DMS 273 (cell line): Measurements from ENCODE around the gene NTSR1.

Experiments used
- DNase-seq: peaks from one replicate; lab custom pipeline; 2025; ENCODE audit not compliant: unreplicated experiment; lab: John Stamatoyannopoulos, UW

NTSR1 gene

DNA sequence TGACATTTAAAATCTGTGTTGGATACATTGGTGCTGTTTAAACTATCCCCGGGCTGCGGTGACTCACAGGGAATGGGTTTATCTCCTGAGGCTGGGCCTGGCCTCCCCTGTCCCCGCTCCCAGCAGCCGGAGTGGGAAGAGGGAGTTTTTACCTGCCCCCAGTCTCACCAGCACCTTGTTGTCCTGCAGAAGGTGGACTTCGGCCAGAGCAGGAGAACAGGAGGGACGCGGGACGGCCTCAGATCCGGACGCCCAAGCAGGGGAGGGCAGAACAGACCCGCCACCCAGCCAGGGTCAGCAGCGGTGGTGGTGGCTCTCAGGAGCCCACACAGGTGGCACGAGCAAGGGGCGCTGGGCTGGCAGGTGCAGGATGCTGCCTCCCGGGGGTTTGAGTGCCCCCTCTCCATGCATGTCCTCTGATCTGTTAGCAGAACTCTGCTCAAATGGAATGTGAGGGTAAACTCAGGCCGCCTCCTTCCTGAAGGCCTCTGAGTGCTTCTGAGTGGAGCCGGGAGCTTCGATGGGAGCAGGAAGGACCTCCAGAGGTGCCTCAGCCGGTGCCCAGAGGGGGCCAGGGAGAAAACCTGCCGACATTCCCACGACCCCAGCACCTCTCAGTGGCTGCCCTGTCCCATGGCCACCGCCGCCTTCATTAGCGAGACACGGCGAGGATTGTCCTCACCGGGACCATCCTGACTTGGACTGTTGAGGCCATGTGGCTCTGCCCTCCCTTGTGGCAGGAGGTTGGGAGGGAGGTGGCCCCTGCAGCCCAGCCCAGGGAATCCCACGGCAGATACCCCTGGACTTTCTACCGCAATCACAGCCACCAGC lies 44.2 kb downstream of the NTSR1 start:
- no peak for DNase-seq

DNA sequence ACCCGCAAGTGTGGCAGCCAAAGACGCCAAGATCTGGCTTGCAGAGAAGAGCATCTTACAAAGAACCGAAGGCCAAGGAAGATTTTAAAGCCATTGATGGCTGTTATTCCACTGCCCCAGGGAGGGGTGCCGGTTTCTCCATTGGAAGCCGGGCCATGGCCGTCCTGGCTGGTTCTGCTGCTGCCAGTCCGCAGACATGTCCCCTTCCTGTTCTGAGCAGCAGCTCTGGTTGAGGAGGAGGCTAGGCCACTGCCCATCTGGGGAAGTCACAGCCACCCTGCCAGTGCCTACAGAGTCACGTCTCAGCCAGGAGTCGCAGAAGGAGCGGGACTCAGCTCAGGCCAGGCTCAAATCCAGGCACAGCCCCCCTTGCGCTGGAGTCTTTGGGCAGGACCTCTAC lies 45.0 kb downstream of the NTSR1 start:
- no peak for DNase-seq

DNA sequence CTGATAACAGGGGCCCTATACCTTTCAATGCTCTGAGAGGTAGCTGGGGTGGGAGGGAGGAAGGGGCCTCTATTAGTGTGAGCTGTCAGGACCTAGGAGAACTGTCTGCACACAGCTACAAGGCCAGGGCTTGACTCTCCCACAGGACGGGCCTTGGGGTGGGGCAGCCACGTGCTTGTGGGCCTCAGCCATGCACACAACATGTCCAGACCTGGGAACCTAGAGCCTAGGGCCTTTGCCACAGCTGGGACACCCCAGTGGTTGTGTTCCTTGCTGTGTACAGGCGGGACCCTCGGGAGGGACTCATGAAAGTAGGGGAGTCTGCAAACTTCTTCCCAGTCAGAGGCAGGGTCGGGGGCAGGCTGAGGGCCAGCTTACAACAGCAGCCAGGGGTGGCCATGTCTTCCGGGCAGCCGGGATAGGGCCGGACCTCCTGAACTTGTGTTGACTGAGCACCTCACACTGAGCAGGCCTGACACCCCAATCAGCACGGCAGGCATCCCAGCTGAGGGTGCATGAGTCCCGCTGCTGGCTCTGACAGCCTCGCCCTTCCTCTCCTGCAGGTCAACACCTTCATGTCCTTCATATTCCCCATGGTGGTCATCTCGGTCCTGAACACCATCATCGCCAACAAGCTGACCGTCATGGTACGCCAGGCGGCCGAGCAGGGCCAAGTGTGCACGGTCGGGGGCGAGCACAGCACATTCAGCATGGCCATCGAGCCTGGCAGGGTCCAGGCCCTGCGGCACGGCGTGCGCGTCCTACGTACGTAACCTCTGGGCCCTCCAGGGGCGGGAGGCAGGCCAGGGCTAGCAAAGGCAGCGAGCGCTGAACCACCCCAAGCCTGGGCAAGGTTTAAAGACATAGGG lies 45.7 kb downstream of the NTSR1 start:
- DNase-seq = no peak

DNA sequence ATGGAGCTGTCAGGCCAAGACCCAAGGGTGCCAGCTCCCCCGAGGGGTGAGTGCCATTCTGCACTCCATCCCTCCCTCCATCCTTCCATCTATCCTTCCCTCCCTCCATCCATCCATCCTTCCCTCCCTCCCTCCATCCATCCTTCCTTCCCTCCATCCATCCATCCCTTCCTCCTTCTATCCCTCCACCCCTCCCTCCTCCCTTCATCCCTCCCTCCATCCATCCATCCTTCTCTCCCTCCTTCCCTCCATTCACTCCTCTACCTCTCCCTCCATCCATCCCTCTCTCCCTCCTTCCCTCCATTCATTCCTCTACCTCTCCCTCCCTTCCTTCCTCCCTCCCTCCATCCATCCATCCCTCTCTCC lies 46.3 kb downstream of the NTSR1 start:
- no peak for DNase-seq

DNA sequence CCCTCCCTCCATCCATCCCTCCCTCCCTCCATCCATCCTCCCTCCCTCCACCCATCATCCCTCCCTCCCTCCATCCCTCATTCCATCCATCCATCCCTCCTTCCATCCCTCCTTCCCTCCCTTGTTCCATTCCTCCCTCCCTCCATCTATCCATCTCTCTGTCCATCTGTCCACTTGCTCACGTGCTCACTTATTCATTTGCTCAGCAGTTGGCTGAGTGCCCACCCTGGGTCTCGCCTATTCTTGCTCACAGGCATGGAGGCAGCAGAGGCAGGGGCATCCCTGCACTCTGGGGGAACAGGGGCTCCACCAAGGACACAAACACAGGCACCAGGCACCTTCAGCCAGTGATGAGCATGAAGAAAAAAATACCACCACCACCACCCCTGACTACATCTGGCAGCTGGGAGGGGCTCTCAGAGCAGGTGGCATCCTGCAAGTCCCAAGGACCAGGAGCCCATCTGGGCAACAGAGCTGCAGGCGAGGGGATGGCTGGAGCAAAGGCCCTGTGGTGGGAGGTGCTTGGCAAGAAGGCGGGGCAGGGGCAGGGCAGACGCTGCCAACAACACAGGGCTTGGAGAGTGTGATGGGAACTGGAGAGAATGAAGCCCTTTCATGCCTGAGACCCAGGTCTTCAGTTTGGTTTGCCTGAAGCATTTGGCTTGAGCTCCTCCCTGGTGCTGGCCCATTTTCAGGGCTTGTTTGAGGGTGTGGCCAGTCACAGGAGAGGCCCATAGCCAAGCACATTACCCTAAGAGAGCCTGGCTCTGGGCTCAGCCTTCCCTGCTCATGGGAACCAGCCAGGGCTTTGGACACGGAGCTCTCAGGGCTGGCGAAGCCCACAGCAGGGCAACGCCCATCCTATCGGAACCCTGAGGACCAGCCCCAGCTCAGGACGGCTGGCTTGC lies 47.4 kb downstream of the NTSR1 start:
- peak; percentile 78 for DNase-seq

DNA sequence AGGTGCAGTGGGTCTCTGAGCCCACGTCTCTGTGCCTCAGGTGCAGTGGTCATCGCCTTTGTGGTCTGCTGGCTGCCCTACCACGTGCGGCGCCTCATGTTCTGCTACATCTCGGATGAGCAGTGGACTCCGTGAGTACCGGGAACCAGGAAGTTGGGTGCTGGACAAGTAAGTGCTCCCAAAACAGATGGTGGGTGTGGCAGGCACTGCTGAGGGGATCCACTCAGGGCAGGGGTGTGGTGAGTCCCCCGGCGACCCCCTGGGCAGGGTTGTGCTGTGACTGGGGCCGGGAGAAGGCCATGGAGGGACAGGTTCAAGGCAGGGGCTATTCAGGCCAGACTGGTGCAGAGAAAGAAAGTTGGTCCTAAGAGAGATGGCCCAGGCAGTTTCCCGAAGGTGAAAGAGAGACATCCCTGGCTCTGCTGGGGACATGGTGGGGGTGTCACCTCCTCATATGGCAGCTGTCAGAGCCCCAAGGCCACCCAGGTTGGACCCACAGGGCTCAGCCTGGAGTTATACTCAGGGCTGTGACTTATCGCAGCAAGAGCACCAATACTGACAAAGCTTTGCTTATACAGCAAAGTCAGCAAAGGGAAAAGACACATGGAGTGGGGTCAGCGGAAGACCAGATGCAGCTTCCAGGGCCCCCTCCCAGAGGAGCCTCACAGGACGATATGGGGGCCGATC lies 49.7 kb downstream of the NTSR1 start:
- no peak for DNase-seq

DNA sequence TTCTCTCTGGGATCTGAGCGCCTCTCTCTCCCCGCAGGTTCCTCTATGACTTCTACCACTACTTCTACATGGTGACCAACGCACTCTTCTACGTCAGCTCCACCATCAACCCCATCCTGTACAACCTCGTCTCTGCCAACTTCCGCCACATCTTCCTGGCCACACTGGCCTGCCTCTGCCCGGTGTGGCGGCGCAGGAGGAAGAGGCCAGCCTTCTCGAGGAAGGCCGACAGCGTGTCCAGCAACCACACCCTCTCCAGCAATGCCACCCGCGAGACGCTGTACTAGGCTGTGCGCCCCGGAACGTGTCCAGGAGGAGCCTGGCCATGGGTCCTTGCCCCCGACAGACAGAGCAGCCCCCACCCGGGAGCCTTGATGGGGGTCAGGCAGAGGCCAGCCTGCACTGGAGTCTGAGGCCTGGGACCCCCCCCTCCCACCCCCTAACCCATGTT lies 51.4 kb downstream of the NTSR1 start:
- DNase-seq = no peak

DNA sequence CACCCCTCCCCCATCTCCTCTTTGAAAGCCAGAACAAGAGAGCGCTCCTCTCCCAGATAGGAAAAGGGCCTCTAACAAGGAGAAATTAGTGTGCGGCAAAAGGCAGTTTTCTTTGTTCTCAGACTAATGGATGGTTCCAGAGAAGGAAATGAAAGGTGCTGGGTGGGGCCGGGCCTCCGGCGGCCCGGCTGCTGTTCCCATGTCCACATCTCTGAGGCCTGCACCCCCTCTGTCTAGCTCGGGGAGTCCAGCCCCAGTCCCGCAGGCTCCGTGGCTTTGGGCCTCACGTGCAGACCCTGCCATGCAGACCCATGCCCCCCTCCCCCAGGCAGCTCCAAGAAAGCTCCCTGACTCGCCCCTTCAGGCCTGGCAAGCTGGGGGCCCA lies 51.8 kb downstream of the NTSR1 start:
- DNase-seq = no peak

DNA sequence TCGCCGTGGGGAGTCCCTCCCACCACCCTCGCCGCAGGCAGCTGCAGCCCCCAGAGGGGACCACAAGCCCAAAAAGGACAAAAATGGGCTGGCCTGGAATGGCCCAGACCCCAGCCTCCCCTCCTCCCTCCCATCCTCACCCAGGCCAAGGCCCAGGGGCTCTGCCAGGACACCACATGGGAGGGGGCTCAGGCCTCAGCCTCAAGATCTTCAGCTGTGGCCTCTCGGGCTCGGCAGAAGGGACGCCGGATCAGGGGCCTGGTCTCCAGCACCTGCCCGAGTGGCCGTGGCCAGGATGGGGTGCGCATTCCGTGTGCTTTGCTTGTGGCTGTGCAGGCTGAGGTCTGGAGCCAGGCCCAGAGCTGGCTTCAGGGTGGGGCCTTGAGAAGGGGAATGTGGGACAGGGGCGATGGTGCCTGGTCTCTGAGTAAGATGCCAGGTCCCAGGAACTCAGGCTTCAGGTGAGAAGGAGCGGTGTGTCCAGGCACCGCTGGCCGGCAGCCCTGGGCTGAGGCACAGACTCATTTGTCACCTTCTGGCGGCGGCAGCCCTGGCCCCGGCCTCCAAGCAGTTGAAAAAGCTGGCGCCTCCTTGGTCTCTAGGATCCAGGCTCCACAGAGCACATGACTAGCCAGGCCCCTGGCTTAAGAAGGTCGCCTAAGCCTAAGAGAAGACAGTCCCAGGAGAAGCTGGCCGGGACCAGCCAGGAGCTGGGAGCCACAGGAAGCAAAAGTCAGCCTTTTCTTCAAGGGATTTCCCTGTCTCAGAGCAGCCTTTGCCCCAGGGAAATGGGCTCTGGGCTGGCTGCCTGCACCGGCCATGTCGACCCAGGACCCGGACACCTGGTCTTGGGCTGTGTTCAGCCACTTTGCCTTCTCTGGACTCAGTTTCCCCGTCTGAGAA lies 52.5 kb downstream of the NTSR1 start:
- no peak for DNase-seq

DNA sequence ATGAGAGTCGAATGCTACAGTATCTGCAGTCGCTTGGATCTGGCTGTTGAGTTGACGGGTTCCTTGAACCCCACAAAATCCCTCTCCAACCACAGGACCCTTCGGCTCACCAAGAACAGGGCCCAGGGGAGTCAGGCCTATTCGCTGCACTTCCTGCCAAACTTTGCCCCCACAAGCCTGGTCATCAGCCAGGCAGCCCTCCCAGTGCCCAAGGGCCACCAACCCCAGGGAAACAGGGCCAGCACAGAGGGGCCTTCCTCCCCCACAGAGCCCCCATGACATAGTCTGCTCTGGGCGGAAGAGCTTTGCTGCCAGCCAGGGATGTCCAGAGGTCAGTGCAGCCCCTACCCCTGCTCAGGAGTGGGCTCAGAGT lies 53.1 kb downstream of the NTSR1 start:
- DNase-seq = no peak

DNA sequence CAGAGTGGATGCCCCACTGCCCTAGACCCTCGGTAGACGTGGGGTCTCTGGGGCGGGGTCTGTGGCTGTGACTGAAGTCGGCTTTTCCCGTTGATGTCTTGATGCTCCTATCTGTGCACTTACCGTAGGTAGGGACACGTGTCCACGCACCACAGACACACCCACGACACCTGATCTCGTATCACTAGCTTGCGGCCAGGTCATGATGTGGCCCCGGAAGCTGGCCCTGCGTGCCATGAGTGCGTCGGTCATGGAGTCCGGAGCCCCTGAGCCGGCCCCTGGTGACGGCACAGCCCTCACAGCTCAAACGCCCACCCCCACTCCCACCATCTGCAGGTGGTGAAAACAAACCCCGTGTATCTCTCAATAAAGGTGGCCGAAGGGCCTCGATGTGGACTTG lies 53.7 kb downstream of the NTSR1 start:
- no peak for DNase-seq

DNA sequence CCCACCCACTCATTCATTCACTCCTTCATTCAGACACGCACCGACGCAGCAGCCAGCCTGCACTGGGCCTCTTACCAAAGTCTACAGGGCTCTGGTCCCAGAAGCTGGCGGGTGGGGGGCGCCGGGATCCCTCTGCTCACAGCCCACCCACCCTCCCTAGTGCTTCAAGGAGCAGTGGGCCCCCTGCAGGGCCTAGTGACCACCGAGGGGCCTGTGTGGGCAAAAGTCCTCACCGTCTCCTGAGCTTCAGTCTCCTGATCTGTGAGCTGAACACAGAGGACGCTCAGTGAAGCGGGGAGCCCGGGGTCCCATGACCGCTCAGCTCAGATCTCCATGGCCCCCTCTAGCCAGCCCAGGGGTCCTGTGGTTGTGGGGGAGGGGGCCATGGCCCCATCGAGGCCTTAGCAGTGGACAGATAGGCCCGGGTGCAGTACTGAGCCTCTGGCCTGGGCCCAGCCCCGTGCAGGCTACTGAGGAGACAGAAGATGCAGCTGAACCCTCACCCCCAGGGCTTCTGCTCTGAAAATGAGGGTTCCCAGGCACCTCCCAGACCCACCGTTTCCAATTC lies 54.2 kb downstream of the NTSR1 start:
- DNase-seq = no peak

DNA sequence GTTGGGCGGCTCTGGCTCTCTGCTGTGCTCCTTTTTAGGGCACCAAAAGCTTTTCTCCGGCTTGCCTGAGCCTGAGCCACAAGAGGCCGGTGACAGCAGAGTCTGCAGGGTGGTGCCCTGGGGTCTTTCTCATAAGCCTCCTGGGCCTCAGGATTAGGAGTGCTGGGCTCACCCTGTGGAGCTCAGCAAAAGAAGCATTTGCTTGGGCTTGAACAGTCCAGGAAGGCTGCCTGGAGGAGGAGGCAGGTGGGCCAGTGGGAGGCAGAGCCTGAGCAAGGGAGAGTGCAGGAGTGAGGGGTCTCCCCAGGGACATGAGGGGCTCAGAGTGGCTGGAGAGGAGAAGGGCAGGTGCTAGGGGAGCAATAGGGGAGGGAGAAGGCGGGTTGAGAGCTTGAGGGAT lies 54.8 kb downstream of the NTSR1 start:
- no peak for DNase-seq

DNA sequence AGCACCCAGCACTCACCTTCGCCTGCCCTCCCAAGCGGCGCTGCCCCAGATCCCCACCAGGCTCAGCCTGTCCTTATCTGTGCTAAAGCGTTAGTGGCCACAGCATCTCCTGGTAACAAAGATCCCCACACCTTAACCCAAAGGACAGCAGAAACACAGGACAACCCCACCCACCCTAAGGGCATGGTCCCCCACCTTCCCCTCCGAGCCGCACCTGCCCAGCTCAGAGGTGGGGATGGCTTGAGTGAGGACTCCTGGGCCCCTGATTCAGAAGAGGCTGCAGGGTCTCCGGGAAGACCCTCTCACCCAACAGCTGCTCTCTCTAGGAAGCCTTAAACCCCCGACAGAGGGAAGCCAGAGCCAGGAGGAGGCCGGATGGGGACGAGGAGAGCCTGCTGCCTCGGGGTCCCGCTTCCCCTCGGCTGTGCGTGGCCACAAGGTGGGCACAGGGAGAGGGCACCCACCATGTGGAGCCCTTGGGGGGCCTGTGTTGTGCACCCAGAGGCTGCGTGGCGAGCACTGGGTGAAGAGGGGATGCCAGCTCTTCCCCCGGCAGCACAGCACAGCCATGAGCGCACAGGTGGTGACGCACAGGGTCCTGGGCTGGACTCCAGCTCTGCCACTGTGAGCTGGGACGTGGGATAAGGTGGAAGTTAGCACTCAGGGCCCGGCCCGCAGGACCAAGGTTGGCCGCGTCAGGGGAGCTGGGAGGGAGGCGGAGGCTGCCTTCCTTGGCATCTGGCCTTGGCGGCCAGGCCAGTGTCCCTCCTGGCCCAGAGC lies 55.7 kb downstream of the NTSR1 start:
- DNase-seq = no peak

DNA sequence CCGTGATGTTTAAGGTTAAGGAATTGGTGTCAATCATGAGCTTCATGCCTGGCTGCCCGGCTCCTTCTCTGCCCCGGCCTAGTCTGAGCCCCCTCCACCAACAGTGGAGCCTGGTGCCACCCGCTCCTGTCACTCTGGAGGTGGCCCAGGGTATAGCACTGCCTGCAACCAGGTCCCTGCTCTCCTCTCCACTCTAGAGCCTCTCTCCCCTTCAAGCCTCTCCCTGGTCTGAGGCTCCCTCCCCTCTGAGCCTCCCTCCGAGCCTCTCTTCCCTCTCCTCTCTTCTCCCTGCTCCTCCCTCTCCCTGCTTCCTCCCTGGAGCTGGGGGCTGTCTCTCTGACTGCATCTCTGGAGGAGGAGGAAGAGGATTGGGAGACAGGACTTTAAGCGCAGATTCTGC lies 56.4 kb downstream of the NTSR1 start:
- no peak for DNase-seq

DNA sequence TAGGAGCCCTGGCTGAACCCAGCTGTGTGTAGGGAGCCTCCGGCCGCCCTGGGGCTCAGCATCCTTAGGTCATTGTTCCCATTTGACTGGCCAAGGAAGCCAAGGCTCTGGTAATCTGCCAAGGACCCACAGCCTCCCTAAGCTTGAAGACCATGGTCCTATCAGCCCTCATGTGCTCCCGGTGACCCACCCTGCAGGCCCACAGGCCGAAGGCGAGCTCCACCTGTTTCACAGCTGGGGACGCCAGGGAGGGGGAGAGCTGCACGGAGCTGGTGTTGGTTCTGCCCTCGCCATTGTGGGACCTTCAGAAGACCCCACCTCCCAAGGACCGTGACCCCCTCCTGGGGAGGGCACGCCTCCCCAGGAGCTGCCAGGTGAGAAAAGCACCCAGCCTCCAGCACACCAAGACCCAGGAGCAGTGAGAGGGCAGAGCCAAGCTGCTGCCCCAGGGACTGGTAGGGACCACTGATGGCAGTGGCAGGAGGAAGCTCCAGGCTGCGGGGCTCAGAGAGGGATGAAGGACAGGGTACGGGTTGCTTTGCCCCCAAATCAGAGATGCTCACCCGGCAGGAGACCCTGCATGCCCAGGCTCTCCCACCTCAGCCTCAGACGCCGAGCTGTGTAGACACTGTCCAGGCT lies 56.9 kb downstream of the NTSR1 start:
- no peak for DNase-seq

DNA sequence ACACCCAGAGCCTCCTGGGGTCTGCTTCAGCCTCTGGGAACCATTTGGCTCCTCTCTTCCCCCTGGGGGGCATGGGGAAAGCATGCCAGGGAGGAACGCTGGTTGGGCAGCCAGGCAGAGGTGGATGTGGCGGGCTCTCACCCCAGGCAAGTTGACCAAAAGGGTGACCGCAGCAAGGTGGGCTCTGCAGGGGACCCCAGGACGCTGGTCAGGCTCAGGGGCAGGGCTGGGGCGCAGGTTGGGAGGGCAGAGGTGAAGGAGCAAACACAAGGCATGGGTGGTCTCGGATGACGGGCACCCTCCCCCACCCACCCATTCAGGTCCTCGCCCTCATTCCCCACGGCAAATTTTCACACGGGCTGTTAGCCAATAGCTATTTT lies 57.4 kb downstream of the NTSR1 start:
- no peak for DNase-seq

DNA sequence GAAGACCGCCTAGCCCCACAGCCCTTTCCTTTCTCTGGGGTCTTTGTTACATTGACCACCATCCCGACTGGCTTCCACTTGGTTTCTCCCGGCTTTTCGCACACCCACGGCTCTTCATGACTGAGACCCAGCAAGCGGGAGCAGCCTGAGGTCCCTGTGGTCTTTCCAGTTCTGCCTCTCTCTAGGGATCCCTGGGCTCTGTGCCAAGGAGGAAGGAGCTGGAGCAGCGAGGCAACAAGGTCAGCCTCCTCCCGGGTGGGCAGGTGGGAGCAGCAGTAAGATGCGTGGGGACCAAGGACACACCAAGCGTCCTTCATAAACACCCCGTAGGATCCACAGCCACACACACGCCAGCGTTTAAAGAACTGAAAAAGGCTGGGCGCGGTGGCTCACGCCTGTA lies 58.1 kb downstream of the NTSR1 start:
- DNase-seq = no peak
